WERI-Rb-1 (cell line): ENCODE data around the gene CCDC68.

Experiments used
- DNase-seq: peaks from one replicate; pipeline ENCODE4 v3.0.0-alpha.2; 2020
- H3K27ac ChIP-seq: fragments of 250-450 bp; sonication (Bioruptor Pico); 2 replicates; pipeline ENCODE4 v1.5.1; 2020; ENCODE audit warnings: mild to moderate bottlenecking, moderate library complexity
- H3K27me3 ChIP-seq: fragments of 250-450 bp; sonication (Bioruptor Pico); 2 replicates; pipeline ENCODE4 v1.5.1; 2021; ENCODE audit warnings: mild to moderate bottlenecking, low read depth, moderate library complexity; ENCODE audit not compliant: insufficient read depth, severe bottlenecking
- H3K36me3 ChIP-seq: fragments of 250-450 bp; sonication (Bioruptor Pico); 2 replicates; pipeline ENCODE4 v1.5.1; 2020; ENCODE audit warnings: mild to moderate bottlenecking, moderate library complexity
- H3K4me3 ChIP-seq: 2 replicates; pipeline ENCODE4 v1.5.1; 2011; ENCODE audit warnings: low read depth, mild to moderate bottlenecking, control low read depth, low read length
- H3K9me3 ChIP-seq: fragments of 250-450 bp; sonication (Bioruptor Pico); 2 replicates; pipeline ENCODE4 v1.5.1; 2021; ENCODE audit warnings: mild to moderate bottlenecking, moderate library complexity; ENCODE audit not compliant: severe bottlenecking
- TF ChIP-seq, protein P1 (sequence below): IDR thresholded peaks from 2 replicates; pipeline ENCODE4 v1.5.1; 2011; ENCODE audit warnings: low read depth, mild to moderate bottlenecking, control low read depth, inconsistent platforms, low read length

Gene CCDC68

DNA sequence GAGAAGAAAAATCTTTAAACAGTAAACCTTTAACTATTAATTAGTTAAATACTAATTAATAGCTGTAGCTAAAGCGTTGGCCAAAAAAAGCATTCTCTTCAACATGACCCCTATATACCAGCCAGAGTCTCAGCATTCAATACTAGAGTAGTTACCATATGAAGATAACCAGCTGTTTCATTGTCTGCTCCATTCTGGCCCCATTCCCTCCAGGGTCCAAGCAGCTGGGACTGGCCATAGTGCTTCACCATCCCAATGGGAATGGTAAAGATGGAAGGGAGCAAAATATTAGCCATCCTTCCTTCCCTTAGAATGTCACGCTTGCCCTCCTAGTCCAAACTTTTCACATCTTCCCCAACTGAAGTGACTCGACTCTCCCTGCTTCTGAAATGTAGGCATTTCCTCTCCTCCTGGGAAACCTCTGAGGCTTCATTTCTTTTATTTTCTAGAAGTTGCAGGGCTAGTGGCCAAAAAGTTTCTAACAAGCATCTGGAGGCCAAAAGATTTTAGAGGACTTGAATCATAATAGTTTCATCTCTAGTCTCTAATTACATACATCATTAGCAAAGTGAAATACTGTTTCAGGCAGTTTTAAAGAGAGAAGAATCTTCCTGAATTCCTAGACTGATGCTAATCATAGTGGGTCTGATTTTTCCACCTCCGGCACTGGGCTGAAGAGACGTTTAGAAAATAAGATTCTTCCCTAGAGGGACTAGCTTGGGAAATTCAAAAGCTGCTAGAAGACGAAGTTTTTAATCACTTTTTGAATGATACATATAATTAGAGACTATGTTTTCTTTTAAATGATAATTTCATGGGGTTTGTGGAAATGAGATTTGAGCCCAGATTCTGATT, 52.7 kb downstream of the CCDC68 start:
- no peak for DNase-seq
- H3K36me3 ChIP-seq = no peaks in the 10 kb centered on the region
- peaks cover 90% of the 10 kb centered on the region for H3K27me3 ChIP-seq
- no peak overlapping the region for H3K4me3 ChIP-seq
- H3K27ac ChIP-seq = no peak overlapping the region
- no peaks in the 10 kb centered on the region for H3K9me3 ChIP-seq
- TF ChIP-seq, protein P1, sequence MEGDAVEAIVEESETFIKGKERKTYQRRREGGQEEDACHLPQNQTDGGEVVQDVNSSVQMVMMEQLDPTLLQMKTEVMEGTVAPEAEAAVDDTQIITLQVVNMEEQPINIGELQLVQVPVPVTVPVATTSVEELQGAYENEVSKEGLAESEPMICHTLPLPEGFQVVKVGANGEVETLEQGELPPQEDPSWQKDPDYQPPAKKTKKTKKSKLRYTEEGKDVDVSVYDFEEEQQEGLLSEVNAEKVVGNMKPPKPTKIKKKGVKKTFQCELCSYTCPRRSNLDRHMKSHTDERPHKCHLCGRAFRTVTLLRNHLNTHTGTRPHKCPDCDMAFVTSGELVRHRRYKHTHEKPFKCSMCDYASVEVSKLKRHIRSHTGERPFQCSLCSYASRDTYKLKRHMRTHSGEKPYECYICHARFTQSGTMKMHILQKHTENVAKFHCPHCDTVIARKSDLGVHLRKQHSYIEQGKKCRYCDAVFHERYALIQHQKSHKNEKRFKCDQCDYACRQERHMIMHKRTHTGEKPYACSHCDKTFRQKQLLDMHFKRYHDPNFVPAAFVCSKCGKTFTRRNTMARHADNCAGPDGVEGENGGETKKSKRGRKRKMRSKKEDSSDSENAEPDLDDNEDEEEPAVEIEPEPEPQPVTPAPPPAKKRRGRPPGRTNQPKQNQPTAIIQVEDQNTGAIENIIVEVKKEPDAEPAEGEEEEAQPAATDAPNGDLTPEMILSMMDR = no peak

DNA sequence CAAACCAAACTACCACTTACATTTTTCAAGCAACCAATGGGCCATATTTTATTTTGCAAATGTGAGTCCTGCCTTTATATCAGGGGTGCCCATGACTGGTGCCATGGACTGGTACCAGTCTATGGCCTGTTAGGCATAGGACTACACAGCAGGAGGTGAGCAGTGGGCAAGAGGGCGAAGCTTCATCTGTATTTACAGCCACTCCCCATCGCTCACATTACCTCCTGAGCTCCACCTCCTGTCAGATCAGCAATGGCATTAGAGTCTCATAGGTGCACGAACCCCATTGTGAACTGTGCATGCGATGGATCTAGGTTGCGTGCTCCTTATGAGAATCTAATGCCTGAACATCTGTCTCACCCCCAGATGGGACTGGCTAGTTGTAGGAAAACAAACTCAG, 53.6 kb downstream of the CCDC68 start:
- TF ChIP-seq, protein P1 = no peak
- Histone ChIP-seq H3K36me3 (no peaks in the 10 kb centered on the region), H3K4me3 (no peak overlapping the region), H3K27me3 (peaks cover 90% of the 10 kb centered on the region), H3K27ac (no peak overlapping the region), H3K9me3 (no peaks in the 10 kb centered on the region)
- no peak for DNase-seq

DNA sequence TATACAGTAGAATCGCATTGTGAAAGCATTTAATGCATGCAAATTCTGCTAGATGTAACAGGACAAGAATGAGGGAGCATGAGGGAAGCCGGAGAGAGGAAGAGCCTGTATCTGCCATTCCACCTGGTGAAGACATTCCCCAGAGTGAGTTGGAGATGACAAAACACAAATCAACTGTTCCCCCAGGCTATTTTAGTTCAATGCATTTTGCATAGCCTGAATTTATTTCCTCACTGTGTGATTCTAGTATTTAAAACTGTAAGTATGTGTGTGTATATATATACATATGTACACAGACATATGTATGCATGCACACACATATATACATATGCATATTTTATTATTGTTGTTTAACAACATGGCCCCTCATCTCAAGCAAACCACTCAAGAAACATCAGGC, 54.7 kb downstream of the CCDC68 start:
- H3K27ac ChIP-seq = no peak overlapping the region
- H3K36me3 ChIP-seq = no peaks in the 10 kb centered on the region
- TF ChIP-seq, protein P1 = no peak
- DNase-seq = no peak
- H3K27me3 ChIP-seq = peaks cover 89% of the 10 kb centered on the region
- H3K4me3 ChIP-seq = no peak overlapping the region
- no peaks in the 10 kb centered on the region for H3K9me3 ChIP-seq

DNA sequence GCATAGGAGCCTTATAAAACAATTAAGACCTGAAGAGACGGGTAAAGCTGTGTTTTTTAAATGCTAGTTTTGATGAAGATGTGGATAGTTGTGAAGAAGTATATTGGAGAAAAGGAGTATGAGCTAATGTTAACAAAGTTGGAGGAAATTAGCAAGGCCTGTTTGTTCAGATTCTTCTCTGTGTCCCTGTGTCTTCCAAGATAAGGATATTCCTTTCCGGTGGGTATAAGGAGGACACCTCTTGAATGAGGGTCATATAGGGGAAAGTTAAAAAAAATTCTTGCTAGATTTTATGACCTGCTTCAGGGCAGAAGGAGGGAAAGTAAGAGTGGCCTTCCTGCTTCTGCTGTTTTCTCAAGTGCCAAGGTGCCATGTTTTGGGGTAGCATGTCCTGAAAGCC, 59.0 kb downstream of the CCDC68 start:
- H3K9me3 ChIP-seq = no peaks in the 10 kb centered on the region
- H3K36me3 ChIP-seq = no peaks in the 10 kb centered on the region
- TF ChIP-seq, protein P1 = no peak
- H3K27me3 ChIP-seq = peaks cover 54% of the 10 kb centered on the region
- H3K4me3 ChIP-seq = no peak overlapping the region
- H3K27ac ChIP-seq = no peak overlapping the region
- no peak for DNase-seq

DNA sequence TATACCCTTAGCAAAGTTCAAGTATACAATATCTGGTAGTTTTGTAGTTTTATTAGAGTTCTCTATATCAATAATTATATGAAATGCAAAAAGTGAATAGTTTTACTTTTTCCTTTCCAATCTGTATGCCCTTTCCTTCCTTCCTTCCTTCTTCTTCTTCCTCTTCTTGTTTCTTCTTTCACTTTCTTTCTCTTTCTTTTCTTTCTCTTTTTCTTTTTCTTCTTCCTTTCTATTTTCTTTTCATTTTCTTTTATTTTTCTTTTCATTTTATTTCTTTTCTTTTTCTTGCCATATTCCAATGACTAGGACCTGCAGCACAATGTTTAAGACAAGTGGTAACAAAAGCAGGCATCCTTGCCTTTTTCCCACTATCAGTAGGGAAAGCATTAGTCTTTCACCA, 59.8 kb downstream of the CCDC68 start:
- peaks cover 51% of the 10 kb centered on the region for H3K27me3 ChIP-seq

More for the DNA sequence above, 59.8 kb downstream of the CCDC68 start:
- Histone ChIP-seq H3K27ac (no peak overlapping the region), H3K4me3 (no peak overlapping the region), H3K9me3 (no peaks in the 10 kb centered on the region), H3K36me3 (no peaks in the 10 kb centered on the region)
- no peak for DNase-seq
- TF ChIP-seq, protein P1 = no peak
